Vagina (tissue), 2 donors: ENCODE measurements around the gene TMEM203. TPM values are rescaled to one million over a fixed set of nuclear protein-coding genes. Genes with fewer than 3 reads are reported as not detected.

ENCODE experiments used
- DNase-seq, 2 donors: peaks; one replicate each; pipeline ENCODE4 v3.0.0-alpha.2; 2017; ENCODE audit errors: extremely low spot score in 2 of 2
- H3K27ac ChIP-seq: fragments of 200-600 bp; sonication (generic); one replicate; pipeline ENCODE4 v1.5.1; 2019
- H3K27me3 ChIP-seq: fragments of 200-600 bp; sonication (generic); one replicate; pipeline ENCODE4 v1.5.1; 2019
- H3K36me3 ChIP-seq, 2 donors: fragments of 200-600 bp; sonication (generic); one replicate each; pipeline ENCODE4 v1.5.1; 2017 to 2019
- H3K4me1 ChIP-seq: fragments of 200-600 bp; sonication (generic); one replicate; pipeline ENCODE4 v1.5.1; 2019
- H3K4me3 ChIP-seq, 2 donors: fragments of 200-600 bp; sonication (generic); 1 replicate in 1 of 2; 2 replicates in 1 of 2; pipeline ENCODE4 v1.5.1; 2016 to 2019
- H3K9me3 ChIP-seq: fragments of 200-600 bp; sonication (generic); one replicate; pipeline ENCODE4 v1.5.1; 2019
- POLR2A ChIP-seq, 2 donors: fragments of 450-650 bp; IDR thresholded peaks; one replicate each; pipeline ENCODE4 v1.6.1; 2017; ENCODE audit warnings: antibody characterized with exemption in 2 of 2, mild to moderate bottlenecking in 2 of 2, moderate library complexity in 2 of 2
- POLR2AphosphoS5 ChIP-seq, 2 donors: sonication (generic); formaldehyde crosslinking; IDR thresholded peaks; one replicate each; pipeline ENCODE4 v1.9.0; 2017; ENCODE audit warnings: antibody characterized with exemption in 2 of 2, mild to moderate bottlenecking in 2 of 2, low read depth in 1 of 2; ENCODE audit not compliant: insufficient read depth in 1 of 2
- intact Hi-C: fragments of 100-400 bp; cut with DNase I; formaldehyde crosslinking; loops from one replicate; pipeline ENCODE4 v1.15.1; 2023
- total RNA-seq: library from RNA; depleted of rRNA; stranded (reverse); fragments of >200 nt; gene quantifications from one replicate; pipeline ENCODE4 v1.2.3, GENCODE V29; 2016
- TF ChIP-seq, protein P1 (sequence below), 3 experiments: fragments of 450-650 bp in 2 of 3; fragments of 200-600 bp in 1 of 3; sonication (generic) in 1 of 3; IDR thresholded peaks; one replicate each; pipeline ENCODE4 v1.5.1; 2017 to 2019; ENCODE audit warnings: antibody characterized with exemption in 3 of 3, mild to moderate bottlenecking in 2 of 3, moderate library complexity in 2 of 3

Gene TMEM203
- total RNA-seq, 1 donor from 2014 or later: 24.6 TPM

DNA sequence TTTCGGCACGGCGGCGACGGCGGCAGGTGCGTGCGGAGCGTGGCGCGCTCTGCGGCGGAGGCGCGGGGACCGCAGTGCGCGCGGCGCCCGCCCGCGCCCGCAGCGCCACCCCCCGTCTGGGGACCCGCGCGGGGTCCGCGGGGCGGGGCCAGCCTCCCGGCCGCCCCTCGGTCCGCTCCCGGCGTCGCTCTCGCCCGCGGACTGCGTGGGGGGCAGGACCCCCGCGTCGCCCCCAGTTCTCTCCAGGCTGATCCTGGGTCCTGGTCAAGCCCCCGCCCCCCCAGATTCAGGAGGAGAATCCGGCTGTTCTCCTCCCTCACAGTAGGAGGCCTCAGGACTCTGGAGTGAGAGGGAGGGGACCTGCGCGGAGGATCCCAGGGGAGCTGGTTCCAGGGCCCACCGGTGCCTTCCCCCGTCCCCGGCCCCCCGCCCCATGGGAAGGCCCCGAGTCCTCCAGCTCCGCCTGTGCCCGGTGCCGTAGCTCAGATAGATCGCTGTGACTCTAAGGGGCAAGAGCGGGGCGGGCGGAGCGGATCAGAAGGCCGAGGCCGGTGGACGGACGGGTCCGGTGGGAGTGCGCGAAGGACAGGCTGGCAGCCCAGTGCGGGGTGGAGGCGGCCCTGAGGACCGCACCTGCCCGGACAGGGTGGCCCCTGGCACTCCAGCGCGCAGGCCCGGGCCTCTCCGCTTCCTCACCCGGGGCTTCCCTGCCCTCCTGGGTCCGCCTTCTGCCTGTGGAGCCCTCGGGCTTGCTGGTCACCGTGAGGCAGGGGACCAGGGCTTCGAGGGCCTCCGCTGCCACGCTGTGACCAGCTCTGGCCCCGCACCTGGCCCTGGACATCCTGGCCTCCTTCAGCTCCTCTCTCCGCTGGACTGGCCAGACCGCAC lies 17.0 kb upstream of the TMEM203 start, which contains the start of gene RNF208:
TSS of gene RNF208 (minus strand) at position 51 of the 888 bp plus-strand sequence. CDS start 1,028 bp downstream, outside the sequence.
- intact Hi-C loops: no loop called here
- no peak for DNase-seq
- Histone ChIP-seq H3K9me3 (no peaks in the 10 kb centered on the region), H3K27me3 (no peaks in the 10 kb centered on the region), H3K36me3 (no peaks in the 10 kb centered on the region), H3K27ac (peak within 1 kb of the TSS; percentile 77), H3K4me3 (peak within 1 kb of the TSS; percentile 65 to 86), H3K4me1 (peaks cover 50% of the 10 kb centered on the region)
- no peak for TF ChIP-seq POLR2A (IDR thresholded peaks at IDR 0.05)
- TF ChIP-seq POLR2AphosphoS5 (IDR thresholded peaks at IDR 0.05; ENCODE audit: insufficient read depth in 1 of 2, low read depth in 1 of 2): no peak

GRCh38 chr9:137221506-137222111 lies 16.2 kb upstream of the TMEM203 start:
- no peak overlapping the region for H3K27ac ChIP-seq

DNA sequence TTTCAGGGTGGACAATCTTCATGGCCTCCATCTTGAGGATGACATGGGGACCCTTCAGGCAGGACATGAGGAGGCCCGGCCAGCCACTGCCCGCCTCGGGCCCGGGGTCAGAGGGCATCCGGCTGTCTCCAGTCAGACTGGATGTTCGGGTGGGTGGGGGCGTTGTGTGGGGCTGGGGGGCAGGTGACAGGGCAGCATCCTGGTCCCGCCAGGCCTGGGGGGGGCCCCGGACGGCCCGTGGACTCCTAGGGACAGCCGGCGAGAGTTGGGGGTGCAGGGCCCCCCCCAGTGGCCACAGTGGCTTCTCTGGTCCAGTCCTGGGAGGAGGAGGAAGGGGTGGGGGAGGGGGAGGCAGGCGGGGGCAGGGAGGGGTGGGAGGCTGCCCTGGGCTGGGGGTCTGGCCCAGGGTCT lies 15.7 kb upstream of the TMEM203 start:
- H3K27me3 ChIP-seq: no peaks in the 10 kb centered on the region
- TF ChIP-seq, protein P1, sequence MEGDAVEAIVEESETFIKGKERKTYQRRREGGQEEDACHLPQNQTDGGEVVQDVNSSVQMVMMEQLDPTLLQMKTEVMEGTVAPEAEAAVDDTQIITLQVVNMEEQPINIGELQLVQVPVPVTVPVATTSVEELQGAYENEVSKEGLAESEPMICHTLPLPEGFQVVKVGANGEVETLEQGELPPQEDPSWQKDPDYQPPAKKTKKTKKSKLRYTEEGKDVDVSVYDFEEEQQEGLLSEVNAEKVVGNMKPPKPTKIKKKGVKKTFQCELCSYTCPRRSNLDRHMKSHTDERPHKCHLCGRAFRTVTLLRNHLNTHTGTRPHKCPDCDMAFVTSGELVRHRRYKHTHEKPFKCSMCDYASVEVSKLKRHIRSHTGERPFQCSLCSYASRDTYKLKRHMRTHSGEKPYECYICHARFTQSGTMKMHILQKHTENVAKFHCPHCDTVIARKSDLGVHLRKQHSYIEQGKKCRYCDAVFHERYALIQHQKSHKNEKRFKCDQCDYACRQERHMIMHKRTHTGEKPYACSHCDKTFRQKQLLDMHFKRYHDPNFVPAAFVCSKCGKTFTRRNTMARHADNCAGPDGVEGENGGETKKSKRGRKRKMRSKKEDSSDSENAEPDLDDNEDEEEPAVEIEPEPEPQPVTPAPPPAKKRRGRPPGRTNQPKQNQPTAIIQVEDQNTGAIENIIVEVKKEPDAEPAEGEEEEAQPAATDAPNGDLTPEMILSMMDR (IDR thresholded peaks at IDR 0.05): no peak
- no peak overlapping the region for H3K27ac ChIP-seq
- no peaks in the 10 kb centered on the region for H3K9me3 ChIP-seq
- H3K36me3 ChIP-seq: no peaks in the 10 kb centered on the region
- peaks cover 43% of the 10 kb centered on the region for H3K4me1 ChIP-seq
- intact Hi-C loops: no loop called here
- DNase-seq: no peak
- peak overlapping the region in 1 of 2 donors; percentile 61 for H3K4me3 ChIP-seq

More at GRCh38 chr9:137221506-137222111, 16.2 kb upstream of the TMEM203 start:
- no peak for DNase-seq
- no peaks in the 10 kb centered on the region for H3K9me3 ChIP-seq
- peak overlapping the region; percentile 36 to 61 for H3K4me3 ChIP-seq
- intact Hi-C loops: no loop called here
- TF ChIP-seq POLR2AphosphoS5 (IDR thresholded peaks at IDR 0.05; ENCODE audit: insufficient read depth in 1 of 2, low read depth in 1 of 2): no peak
- TF ChIP-seq, protein P1 (IDR thresholded peaks at IDR 0.05): no peak
- no peak for TF ChIP-seq POLR2A (IDR thresholded peaks at IDR 0.05)
- no peaks in the 10 kb centered on the region for H3K36me3 ChIP-seq
- H3K27me3 ChIP-seq: no peaks in the 10 kb centered on the region
- H3K4me1 ChIP-seq: peaks cover 43% of the 10 kb centered on the region

DNA sequence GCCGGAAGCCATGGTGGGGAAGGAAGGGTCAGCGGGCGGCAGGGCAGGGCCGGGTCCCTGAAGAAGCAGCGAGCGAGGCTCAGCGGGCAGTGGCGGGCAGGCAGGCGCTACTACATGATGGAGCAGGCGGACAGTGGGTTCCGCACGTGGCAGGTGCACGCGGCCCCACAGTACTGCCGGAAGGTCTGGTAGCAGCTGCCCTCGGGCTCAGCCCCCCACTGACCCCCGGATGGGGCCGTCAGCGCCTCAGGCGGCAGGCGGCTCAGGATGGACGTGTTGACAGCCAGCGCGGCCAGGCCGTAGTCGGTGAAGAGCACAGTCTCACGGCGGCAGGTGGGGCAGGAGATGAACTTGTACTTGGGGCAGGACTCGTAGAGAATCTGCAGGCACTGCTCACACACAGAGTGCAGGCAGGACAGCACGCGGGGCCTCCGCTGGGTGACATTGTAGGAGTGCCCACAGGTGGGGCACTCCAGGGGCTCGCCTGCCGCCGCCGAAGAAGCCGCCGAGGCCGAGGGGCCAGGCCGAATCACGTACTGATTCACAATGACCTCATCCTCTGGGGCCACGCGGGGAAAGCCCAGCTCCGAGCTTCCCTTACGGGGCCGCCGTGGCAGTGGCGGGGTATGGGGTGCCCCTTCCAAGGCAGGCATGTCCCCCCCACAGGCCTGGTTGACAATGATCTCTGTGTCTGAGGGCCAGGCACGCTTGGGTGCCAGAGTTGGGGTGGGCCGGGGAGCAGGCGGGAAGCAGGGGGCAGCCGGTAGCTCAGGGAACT lies 15.1 kb upstream of the TMEM203 start:
- H3K27ac ChIP-seq: no peak overlapping the region

More for the DNA sequence above, 15.1 kb upstream of the TMEM203 start:
- Histone ChIP-seq H3K4me3 (no peak overlapping the region), H3K36me3 (no peaks in the 10 kb centered on the region), H3K27me3 (no peaks in the 10 kb centered on the region), H3K9me3 (no peaks in the 10 kb centered on the region), H3K4me1 (peaks cover 43% of the 10 kb centered on the region)
- TF ChIP-seq POLR2AphosphoS5 (IDR thresholded peaks at IDR 0.05; ENCODE audit: insufficient read depth in 1 of 2, low read depth in 1 of 2) (no peak), POLR2A (IDR thresholded peaks at IDR 0.05) (no peak)
- TF ChIP-seq, protein P1 (IDR thresholded peaks at IDR 0.05): no peak
- intact Hi-C loops: no loop called here
- no peak for DNase-seq
